Subcutaneous abdominal adipose tissue (tissue), 5 donors: ENCODE measurements around the gene ZNF443.
"Not testable (repeated sequence)": the region's sequence is repeated elsewhere in the genome, so short reads cannot be mapped to it uniquely, and the experiment has no call there.

Experiments
- H3K27ac ChIP-seq: one replicate; pipeline ENCODE4 v1.7.0; 2013; ENCODE audit warnings: low read depth, mild to moderate bottlenecking, inconsistent platforms, low read length, moderate library complexity
- H3K27me3 ChIP-seq, 5 donors: one replicate each; pipeline ENCODE4 v1.7.0; 2013; ENCODE audit warnings: low read length in 5 of 5, inconsistent platforms in 1 of 5; ENCODE audit not compliant: control insufficient read depth in 5 of 5, insufficient read depth in 4 of 5
- H3K36me3 ChIP-seq, 5 donors: one replicate each; pipeline ENCODE4 v1.7.0; 2013; ENCODE audit warnings: low read length in 5 of 5; ENCODE audit not compliant: control insufficient read depth in 5 of 5, insufficient read depth in 5 of 5
- H3K4me1 ChIP-seq, 5 donors: one replicate each; pipeline ENCODE4 v1.7.0; 2013; ENCODE audit warnings: low read length in 5 of 5, mild to moderate bottlenecking in 3 of 5, moderate library complexity in 1 of 5; ENCODE audit not compliant: control insufficient read depth in 5 of 5, insufficient read depth in 5 of 5
- H3K4me3 ChIP-seq, 5 donors: one replicate each; pipeline ENCODE4 v1.7.0; 2013; ENCODE audit warnings: low read length in 5 of 5, low read depth in 1 of 5
- H3K9ac ChIP-seq, 5 donors: one replicate each; pipeline ENCODE4 v1.7.0; 2013; ENCODE audit warnings: low read length in 5 of 5, mild to moderate bottlenecking in 4 of 5, moderate library complexity in 3 of 5
- H3K9me3 ChIP-seq, 5 donors: one replicate each; pipeline ENCODE4 v1.7.0; 2013; ENCODE audit warnings: low read length in 5 of 5; ENCODE audit not compliant: control insufficient read depth in 5 of 5
- donor health status: healthy.
- donor health status: healthy.
- donor health status: healthy.
- donor health status: healthy.
- donor health status: healthy.

ZNF443 gene

GRCh38 chr19:12425236-12425887 lies 15.5 kb downstream of the ZNF443 start:
- H3K27ac ChIP-seq = no peak overlapping the region
- no peak overlapping the region for H3K9ac ChIP-seq
- peaks cover 0 to 9% (median 5%) of the 10 kb centered on the region in 5 donors for H3K36me3 ChIP-seq
- H3K9me3 ChIP-seq = peaks cover 0 to 7% (median 0%) of the 10 kb centered on the region in 5 donors
- no peak overlapping the region for H3K4me3 ChIP-seq
- H3K4me1 ChIP-seq = peaks cover 0 to 2% (median 0%) of the 10 kb centered on the region in 5 donors
- H3K27me3 ChIP-seq = no peaks in the 10 kb centered on the region

- not testable (repeated sequence) for H3K27ac ChIP-seq, H3K4me3 ChIP-seq, H3K36me3 ChIP-seq, H3K9me3 ChIP-seq, H3K4me1 ChIP-seq, H3K27me3 ChIP-seq, H3K9ac ChIP-seq
Measured at GRCh38 chr19:12417273-12417672, 23.5 kb downstream of the ZNF443 start.

DNA sequence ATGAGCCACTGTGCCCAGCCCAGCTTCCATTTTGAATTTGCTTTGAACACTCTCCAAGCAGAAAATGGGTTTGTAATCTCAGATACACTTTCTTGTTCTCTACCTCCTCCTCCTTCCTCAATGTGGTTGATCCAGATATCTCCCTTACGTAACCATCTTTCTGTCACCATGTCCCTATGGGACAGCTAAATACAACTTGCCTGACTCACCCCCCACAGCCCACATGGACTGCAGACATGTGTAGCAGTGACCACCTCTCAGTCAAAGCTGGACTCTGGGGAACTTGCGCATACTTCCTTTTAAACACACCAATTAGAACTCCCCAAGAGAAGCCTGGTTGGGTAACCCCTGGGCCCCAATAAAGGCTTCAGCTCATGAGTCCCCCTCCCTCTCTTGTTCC lies 28.9 kb downstream of the ZNF443 start:
- Histone ChIP-seq H3K36me3 (peaks cover 0 to 5% (median 0%) of the 10 kb centered on the region in 5 donors), H3K27me3 (no peaks in the 10 kb centered on the region), H3K4me1 (no peaks in the 10 kb centered on the region), H3K9me3 (peaks cover 0 to 3% (median 0%) of the 10 kb centered on the region in 5 donors), H3K27ac (no peak overlapping the region), H3K9ac (no peak overlapping the region), H3K4me3 (no peak overlapping the region)

- no peaks in the 10 kb centered on the region for H3K9me3 ChIP-seq
- H3K36me3 ChIP-seq = no peaks in the 10 kb centered on the region
- peaks cover 5 to 10% (median 7%) of the 10 kb centered on the region in 5 donors for H3K4me1 ChIP-seq
- H3K27ac ChIP-seq = peak within 1 kb of the TSS; percentile 75
- peak within 1 kb of the TSS; percentile 76 to 91 (median 84) for H3K4me3 ChIP-seq
- peaks cover 0 to 2% (median 0%) of the 10 kb centered on the region in 5 donors for H3K27me3 ChIP-seq
- peak within 1 kb of the TSS; percentile 71 to 88 (median 80) for H3K9ac ChIP-seq
Measured at GRCh38 chr19:12400633-12401502, 40.0 kb downstream of the ZNF443 start, which contains the start of gene ZNF799. TSS of gene ZNF799 (minus strand) at chr19:12401271. CDS start at chr19:12401070, 201 bp downstream.

GRCh38 chr19:12399901-12400632 lies 40.8 kb downstream of the ZNF443 start:
- not testable (repeated sequence) for H3K27me3 ChIP-seq, H3K36me3 ChIP-seq, H3K9me3 ChIP-seq
- H3K4me1 ChIP-seq = peaks cover 5 to 15% (median 10%) of the 10 kb centered on the region in 5 donors
- H3K27ac ChIP-seq = peak overlapping the region; percentile 75
- H3K9ac ChIP-seq = peak overlapping the region; percentile 56 to 88 (median 72)
- peak overlapping the region; percentile 76 to 91 (median 84) for H3K4me3 ChIP-seq

- H3K27ac ChIP-seq, H3K27me3 ChIP-seq, H3K4me3 ChIP-seq: not testable (repeated sequence)
- H3K36me3 ChIP-seq = peaks cover 17 to 34% (median 22%) of the 10 kb centered on the region in 5 donors
- H3K4me1 ChIP-seq = peaks cover 0 to 11% (median 2%) of the 10 kb centered on the region in 5 donors
- peak overlapping the region in 1 of 5 donors; percentile 26 for H3K9ac ChIP-seq
- peaks cover 0 to 13% (median 0%) of the 10 kb centered on the region in 5 donors for H3K9me3 ChIP-seq
Measured at GRCh38 chr19:12391148-12391547, 49.7 kb downstream of the ZNF443 start.

GRCh38 chr19:12386365-12386764 lies 54.5 kb downstream of the ZNF443 start:
- not testable (repeated sequence) for H3K4me1 ChIP-seq, H3K27ac ChIP-seq, H3K4me3 ChIP-seq, H3K9ac ChIP-seq, H3K27me3 ChIP-seq
- Histone ChIP-seq H3K9me3 (peaks cover 0 to 13% (median 0%) of the 10 kb centered on the region in 5 donors), H3K36me3 (peaks cover 19 to 38% (median 22%) of the 10 kb centered on the region in 5 donors)

DNA sequence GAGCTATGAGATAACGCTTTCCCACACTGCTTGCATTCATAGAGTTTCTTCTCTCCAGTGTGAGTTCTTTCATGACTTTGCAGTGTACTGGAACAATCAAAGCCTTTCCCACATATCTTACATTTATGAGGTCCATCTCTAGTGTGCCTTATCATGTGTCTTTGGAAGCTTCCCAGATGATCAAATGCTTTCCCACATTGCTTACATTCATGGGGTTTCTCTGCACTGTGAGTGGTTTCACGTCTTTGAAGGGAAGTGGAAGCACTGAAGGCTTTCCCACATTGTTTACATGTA lies 60.4 kb downstream of the ZNF443 start:
- Histone ChIP-seq H3K9ac (no peak overlapping the region), H3K27ac (no peak overlapping the region), H3K9me3 (peaks cover 17 to 46% (median 33%) of the 10 kb centered on the region in 5 donors), H3K36me3 (peaks cover 19 to 32% (median 24%) of the 10 kb centered on the region in 5 donors), H3K4me3 (peak overlapping the region in 4 of 5 donors; percentile 1 to 30 (median 14)), H3K27me3 (no peaks in the 10 kb centered on the region), H3K4me1 (peaks cover 0 to 1% (median 0%) of the 10 kb centered on the region in 5 donors)

DNA sequence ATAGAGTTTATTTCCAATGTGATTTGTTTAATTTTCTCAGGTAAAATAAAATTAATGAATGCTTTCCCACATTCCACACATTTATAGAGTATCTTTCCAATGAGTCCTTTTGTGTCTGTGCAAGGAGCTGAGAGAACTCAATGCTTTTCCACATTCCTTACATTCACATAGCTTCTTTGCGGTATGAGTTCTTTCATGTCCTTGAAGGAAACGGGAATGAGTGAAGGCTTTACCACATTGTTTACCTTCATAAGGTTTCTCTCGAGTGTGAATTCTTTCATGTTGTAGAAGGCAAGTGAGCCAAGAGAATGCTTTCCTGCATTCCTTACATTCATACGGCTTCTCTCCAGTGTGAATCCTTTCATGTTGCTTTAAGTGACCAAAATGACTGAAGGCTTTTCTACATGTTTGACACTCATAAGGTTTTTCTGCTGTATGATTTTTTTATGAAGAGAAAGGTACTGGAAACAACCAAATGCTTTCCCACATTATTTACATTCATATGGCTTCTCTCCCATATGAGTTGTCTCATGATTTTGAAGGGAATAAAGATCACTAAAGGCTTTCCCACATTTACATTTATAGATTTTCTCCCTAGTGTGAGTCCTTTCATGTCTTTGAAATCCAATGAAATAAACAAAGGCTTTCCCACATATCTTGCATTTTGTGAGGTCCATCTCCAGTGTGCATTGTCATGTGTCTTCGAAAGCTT lies 60.9 kb downstream of the ZNF443 start:
- Histone ChIP-seq H3K36me3 (peaks cover 19 to 32% (median 24%) of the 10 kb centered on the region in 5 donors), H3K9me3 (peaks cover 17 to 46% (median 33%) of the 10 kb centered on the region in 5 donors), H3K27me3 (no peaks in the 10 kb centered on the region), H3K4me3 (peak overlapping the region; percentile 1 to 30 (median 22)), H3K27ac (no peak overlapping the region), H3K9ac (no peak overlapping the region), H3K4me1 (peaks cover 0 to 1% (median 0%) of the 10 kb centered on the region in 5 donors)
